Activated CD4-positive, alpha-beta T cell treated with anti-CD3 and anti-CD28 coated beads for 1 hour (primary cell): ENCODE data around the gene PLXNA1.

Experiments
- DNase-seq: peaks from one replicate; pipeline ENCODE4 v3.0.0-alpha.2; 2020

The PLXNA1 gene

DNA sequence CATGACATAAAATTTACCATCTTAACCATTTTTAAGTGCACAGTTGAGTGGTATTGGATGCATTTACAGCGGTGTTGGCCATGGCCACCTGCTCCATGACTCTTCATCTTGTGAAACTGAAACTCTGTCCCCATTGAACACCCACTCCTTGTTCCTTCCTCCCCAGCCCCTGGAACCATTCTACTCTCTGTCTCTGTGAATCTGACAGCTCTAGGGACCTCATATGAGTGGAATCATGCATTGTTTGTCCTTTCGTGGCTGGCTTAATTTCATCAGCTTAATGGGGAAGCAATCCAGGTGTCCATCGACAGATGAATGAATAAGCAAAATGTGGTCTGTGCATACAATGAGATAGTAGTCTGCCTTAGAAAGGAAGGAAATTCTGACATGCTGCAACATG lies 42.5 kb downstream of the PLXNA1 start:
- no peak for DNase-seq

DNA sequence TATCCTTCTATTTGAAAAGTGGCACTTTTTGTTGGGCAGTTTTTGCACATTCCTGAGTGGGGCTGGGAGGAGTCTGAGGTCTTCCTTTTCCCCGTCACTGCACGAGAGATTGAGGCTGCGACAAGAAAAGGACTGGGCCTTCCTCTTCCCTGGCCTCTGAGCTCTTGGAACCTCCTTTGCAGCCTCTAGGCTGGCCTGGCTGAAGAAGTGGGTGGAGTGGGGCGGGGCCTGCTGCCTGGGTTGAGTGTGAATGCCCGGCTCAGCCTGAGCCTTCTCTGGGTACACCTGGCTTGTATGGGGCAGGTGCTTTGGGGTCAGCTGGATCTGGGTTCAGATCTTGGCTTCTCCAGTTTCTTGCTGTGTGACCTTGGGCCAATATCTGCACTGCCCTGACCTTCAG lies 43.1 kb downstream of the PLXNA1 start:
- DNase-seq: no peak

DNA sequence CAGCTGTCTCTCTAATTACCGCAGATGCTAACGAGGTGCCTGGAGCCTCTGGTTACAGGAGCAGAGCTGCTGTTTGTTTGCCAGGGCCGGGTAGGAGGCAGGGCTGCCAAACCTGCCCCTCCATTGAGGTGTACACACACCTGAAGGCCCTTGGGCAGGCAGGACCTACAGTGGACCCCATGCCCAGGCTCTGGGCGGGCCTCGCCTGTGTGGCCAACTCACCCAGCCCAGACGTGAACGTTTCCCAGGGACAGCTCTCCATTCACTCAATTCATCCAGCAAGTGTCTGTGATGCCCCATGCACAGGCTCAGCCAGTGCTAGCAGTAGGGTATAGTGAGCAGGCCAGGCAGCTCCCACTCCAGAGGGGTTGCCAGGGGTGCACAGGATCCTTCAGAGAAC lies 43.7 kb downstream of the PLXNA1 start:
- no peak for DNase-seq

DNA sequence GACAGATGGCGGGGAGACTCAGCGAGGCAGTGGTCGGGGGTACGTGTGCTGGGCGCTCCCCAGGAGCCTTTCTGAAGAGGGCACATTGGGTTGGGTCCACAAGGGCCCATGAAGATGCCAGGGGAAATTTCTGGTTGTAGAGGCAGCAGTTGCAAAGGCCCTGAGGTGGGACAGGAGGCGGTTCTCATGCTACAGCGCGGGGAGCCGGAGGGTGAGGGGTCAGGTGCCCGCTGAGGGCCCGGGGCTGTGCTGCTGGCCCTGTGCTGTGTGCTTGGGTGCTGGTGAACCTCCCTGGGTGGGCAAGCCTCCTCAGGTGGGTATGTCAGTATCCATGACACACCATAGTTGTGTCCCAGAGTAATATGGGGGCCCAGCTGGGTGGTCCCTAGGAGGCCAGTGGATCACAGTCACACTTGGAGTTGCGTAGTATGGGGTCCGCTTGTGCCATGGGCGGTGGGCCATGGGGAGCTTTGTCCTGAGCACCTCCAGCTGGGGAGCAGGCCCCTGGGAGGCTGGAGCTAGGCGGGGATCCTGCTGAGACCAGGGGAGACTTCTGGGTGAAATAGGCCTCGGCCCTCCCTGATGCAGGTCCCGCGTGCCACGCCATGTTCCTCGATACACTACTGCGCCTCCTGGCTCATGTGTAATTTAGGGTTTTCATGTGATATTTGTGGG lies 44.3 kb downstream of the PLXNA1 start:
- no peak for DNase-seq

DNA sequence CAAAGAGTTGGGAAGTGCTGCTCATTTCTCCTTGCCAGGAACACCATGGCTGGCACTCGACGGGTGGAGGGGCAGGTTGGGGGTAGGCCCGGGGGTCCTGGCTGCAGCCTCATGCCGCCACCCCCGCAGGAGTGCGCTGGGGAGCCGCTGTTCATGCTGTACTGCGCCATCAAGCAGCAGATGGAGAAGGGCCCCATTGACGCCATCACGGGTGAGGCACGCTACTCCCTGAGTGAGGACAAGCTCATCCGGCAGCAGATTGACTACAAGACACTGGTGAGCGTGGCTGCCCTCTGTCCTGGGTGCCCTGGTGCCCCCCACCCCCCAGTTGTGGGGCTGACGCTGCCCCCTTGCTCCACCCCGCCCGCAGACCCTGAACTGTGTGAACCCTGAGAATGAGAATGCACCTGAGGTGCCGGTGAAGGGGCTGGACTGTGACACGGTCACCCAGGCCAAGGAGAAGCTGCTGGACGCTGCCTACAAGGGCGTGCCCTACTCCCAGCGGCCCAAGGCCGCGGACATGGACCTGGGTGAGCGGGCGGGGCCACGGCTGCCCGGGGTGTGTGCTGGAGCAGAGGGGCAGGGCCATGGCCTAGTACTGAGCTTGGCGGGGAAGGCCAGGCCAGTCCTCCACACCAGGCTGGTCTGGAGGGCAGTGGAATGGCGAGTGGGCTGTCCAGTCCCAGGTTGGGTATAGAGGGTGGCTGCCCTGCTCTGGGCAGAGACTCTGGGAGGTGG lies 45.1 kb downstream of the PLXNA1 start:
- DNase-seq: no peak

DNA sequence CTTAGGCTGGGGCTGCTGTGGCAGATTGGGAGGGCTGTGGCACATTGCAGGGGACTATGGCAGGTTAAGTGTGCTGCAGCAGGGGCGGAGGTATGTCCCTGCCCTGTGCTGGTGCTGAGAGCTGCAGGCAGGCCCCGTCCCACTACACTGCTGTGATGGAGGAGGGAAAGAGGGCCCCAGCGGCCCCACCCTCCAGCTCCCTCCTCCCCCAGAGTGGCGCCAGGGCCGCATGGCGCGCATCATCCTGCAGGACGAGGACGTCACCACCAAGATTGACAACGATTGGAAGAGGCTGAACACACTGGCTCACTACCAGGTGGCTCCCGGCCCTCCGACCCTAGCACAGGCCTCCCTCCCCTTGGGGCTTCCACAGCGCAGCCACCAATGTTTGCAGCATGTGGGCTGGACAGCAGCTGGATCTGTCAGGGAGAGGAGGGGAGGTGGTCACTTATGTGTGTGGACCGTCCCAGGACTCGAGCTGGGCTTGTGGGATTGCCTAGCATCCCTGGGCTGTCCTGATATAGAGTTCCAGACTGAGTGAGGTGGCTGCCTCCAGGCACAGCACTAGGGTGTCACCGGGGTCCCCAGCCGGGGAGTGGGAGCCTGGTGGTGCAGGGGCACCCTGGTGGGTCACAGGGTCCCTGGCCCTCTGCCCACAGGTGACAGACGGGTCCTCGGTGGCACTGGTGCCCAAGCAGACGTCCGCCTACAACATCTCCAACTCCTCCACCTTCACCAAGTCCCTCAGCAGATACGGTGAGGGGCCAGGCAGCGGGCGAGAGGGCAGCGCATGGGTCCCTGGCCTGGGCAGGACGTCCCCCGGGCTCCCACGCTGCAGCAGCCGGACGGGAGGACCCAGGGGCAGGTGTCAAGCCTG lies 46.1 kb downstream of the PLXNA1 start:
- DNase-seq: no peak

DNA sequence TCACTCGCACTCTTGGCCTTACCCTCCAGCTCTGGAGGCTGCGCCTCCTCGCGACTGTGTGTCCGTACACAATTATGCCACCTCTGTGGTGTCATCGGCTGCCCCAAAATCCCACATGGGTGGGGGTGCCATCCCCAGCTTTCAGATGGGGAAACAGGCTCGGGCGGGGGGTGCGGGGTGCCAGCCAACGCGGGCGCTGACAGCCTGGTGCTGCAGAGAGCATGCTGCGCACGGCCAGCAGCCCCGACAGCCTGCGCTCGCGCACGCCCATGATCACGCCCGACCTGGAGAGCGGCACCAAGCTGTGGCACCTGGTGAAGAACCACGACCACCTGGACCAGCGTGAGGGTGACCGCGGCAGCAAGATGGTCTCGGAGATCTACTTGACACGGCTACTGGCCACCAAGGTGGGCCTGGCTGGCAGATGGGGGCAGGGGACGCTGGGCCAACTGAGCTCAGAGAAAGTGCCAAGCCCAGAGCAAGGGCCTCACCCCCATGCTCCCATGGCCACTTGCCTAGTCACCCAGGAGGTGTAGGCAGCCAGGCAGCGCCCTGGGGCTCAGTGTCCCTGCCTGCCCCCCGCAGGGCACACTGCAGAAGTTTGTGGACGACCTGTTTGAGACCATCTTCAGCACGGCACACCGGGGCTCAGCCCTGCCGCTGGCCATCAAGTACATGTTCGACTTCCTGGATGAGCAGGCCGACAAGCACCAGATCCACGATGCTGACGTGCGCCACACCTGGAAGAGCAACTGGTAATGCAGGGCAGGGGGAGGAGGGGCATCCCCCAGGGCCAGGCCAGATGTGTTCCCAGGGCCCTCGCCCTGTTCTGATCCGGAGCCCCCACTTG lies 47.0 kb downstream of the PLXNA1 start:
- DNase-seq: no peak

DNA sequence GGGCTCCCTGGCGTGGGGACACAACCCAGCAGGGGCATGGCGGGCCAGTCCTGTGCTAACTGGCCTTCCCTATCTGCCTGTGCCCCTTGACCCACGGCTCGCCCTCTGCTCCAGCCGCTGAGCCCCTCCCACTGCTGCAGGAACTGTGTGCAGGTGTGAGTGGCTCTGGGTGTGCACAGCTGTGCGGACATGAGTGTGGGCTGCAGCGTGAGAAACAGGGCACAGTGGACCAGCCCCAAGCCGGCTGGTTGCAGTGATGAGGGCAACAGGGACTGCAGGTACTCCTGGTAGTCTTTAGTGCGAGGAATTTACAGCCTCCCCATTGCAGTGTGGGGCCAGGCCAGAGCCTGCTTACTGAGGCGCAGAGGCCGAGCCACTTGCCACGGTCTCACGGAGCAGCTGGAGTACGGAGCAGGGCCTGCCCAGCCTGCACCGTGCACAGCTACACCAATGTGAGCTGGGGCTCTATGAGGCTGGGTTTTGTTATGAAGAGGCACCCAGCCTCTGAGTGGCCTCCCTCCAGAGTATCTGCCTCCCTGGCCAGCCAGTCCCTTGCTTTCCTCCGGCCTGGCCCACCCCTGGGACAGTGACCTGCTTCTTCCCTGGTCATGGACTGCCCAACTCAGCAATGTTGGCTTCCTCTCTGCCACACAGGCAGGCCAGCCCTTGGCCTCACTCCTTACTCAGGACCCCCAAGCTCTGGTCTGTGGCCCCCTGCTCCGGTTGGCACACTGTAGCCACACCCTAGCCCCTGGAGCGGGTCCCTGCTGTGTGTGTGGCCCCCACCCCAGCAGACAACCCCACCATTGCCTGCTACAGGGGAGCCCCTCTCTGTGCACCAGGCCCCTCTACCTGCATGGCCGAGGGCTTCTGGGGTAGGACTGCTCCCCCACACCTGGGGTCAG lies 47.8 kb downstream of the PLXNA1 start:
- no peak for DNase-seq

DNA sequence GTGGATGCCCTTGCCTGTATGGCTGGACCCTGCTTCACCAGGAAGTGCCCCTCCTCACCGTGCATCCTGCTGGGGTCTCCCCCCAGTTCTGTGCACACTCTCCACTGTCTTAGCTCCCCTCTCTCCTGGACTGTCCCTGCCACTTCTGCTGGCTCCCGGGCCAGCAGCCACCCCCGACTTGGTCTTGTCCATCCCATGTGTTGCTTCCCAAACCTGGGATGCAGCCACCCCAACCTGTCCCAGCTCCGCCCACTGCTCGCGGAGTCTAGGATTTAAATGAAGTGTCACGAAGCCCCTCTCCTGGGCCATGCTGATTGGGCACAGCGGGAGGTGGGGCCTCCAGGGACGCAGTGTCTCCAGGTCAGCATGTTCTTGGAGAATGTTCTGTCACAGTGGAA lies 48.5 kb downstream of the PLXNA1 start:
- DNase-seq: no peak

DNA sequence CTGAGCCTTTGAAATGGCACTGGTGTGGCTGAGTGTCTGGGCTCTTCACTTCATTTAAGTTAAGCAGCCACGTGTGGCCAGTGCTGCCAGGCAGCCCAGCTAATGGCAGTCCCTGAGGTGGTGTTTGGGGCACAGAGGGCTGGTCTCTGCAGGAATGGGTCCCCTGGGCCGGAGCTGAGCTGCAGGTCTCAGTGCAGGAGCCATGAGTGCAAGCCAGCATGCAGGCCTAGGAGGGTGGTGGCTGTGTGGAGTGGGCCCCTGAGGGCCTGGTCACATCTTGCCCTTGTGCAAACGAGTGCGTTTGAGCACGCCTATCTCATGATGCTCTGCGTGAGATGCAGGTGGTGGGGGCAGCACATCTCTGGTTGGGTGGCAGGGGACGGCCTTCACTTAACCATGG lies 48.9 kb downstream of the PLXNA1 start:
- DNase-seq: no peak

DNA sequence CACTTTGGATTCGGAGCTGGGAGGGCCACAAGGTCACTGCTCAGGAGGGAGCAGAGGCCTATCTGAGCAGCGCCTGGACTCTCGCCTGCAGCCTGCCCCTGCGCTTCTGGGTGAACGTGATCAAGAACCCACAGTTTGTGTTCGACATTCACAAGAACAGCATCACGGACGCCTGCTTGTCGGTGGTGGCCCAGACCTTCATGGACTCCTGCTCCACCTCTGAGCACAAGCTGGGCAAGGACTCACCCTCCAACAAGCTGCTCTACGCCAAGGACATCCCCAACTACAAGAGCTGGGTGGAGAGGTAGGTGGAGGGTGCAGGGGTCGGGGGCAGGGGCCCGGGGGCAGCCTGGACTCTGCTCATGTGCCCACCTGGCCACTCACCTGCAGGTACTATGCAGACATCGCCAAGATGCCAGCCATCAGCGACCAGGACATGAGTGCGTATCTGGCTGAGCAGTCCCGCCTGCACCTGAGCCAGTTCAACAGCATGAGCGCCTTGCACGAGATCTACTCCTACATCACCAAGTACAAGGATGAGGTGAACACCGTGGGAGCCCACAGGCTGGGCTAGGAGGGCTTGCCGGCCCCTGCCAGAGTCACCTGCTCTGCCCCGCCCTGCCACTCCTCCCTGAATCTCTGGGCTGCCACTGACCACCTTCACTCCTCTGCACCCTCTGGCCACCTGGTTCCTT lies 49.5 kb downstream of the PLXNA1 start:
- no peak for DNase-seq
